Activated CD8-positive, alpha-beta memory T cell treated with anti-CD3 and anti-CD28 coated beads, Interleukin-2, amount 50 U/mL, for 4 hours (primary cell): ENCODE results near the gene DNMT3L.
"Not testable (repeated sequence)": the region's sequence is repeated elsewhere in the genome, so short reads cannot be mapped to it uniquely, and the experiment has no call there.

Experiments used
- DNase-seq: peaks from one replicate; pipeline ENCODE4 v3.0.0-alpha.2; 2020

DNMT3L gene

DNA sequence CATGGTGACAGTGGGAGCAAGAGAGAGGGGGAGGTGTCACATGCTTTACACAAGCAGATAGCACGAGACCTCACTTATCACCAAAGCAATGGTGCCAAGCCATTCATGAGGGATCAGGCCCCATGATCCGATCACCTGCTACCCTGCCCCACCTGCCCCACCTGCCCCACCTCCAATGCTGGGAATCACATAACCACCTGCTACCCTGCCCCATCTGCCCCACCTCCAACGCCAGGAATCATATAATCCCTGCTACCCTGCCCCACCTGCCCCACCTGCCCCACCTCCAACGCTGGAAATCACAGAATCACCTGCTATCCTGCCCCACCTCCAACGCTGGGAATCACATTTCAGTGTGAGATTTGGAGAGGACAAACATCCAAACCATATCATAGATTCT, 13.3 kb upstream of the DNMT3L start:
- DNase-seq, result no peak

GRCh38 chr21:44273046-44273445, 11.3 kb upstream of the DNMT3L start:
- DNase-seq, result no peak

GRCh38 chr21:44272284-44272858, 10.7 kb upstream of the DNMT3L start:
- no peak for DNase-seq

DNA sequence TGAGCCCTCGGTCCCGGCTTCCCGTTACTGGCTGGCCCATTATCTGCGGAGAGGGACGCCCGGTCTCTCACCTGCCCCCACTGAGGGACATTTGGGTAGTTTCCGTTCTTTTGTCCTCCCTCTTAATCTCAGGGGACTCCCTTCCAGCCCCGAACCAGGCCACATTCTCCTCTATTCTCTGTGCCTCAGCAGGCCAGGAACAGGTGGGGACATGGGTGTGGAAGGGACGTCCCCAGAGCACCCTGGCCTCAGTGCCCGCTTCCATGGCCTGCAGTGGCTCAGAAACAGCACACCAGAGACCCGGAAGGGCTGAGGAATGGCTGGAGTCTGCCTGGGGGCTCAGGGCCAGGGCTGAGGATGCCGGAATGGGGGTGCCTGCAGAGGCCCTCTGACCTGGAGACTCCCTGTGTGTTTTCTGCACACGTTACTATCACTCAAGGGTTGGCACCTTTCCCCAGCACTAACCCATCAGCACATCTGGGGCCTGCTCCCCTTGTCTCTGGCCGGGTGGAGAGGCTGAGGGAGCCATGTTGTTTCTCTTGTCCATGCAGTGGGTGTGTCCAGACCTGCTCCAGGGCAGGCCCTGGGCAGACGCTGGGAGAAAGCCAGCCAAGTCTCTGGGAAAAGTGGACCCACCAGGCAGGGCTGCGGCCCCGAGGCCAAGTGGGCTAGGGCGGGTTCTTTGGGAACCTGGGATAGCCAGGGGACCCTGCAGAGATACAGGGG, 10.0 kb upstream of the DNMT3L start:
- no peak for DNase-seq

DNA sequence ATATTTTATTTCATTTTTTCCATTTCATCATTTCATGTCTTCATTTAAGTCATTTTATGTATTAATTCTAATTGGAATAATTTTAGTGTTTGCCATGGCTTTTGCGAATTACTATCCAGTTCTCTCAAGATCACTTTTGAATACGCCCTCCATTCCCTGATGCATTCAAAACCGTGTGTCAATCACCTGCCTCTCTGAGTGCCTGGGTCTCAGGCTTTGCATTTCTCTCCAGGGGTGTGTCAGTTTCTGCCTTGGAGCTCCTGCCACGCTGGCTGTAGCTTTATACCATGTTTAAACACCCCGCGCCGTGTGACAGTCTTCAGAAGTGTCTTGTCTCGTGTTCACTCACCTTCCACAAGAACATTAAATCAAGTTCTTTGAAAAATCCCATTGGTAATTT, 7.4 kb upstream of the DNMT3L start:
- no peak for DNase-seq

DNA sequence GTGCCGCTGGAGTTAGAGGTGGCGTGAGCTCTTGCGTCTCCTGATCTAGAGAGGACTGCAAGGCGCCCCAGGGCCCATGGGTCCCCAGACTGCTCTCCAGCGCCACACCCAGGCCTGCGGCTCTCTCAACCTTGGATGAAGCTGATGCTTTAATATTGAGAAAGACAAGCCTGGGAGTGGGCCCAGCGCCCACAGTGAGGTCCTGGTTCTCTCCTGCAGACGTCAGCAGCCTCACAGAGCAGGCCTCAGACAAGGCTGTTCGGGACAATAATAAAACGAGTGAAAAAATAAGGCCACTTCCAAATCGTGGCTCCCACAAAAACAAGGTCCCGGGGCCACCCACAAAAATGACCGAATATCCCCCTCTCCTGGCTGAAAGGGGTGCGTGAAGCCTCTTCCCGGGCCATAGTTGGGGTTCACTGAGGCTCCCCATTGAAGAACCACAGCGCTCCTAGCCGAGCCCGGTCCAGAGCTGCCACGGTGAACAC, 6.0 kb upstream of the DNMT3L start:
- no peak for DNase-seq

GRCh38 chr21:44265734-44266270, 4.1 kb upstream of the DNMT3L start:
- no peak for DNase-seq

- no peak for DNase-seq
Measured at GRCh38 chr21:44263768-44264167, 2.1 kb upstream of the DNMT3L start.

DNA sequence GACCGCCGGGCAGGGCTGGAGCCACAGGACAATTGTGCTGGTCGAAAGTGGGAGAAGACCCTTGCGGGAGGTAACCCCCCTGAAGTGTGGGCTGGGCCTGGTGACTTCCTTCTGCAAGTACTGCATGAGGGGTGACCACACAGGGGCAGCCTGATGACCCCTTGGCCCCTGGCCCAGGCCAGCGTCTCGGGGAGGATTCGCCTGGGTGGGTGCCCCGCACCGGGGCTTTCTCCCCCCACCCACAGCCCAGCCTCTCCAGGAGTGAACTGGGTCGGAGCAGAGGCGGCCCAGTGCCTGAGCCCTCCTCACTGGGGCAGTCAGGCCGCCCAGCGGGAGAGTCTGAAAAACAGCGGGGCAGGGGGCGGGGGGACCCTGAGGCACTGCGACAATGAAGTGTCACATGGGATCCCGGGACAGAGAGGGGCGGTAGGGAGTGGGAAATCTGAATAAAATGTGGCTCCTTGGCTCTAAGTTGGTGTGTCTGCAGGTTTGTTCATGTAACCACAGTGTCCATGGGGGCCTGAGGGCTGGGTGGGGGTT, 1.6 kb upstream of the DNMT3L start:
- DNase-seq, result no peak

GRCh38 chr21:44262338-44263056, 800 bp upstream of the DNMT3L start:
- no peak for DNase-seq

- no peak for DNase-seq
Measured at GRCh38 chr21:44260791-44261631, 686 bp downstream of the DNMT3L start.

DNA sequence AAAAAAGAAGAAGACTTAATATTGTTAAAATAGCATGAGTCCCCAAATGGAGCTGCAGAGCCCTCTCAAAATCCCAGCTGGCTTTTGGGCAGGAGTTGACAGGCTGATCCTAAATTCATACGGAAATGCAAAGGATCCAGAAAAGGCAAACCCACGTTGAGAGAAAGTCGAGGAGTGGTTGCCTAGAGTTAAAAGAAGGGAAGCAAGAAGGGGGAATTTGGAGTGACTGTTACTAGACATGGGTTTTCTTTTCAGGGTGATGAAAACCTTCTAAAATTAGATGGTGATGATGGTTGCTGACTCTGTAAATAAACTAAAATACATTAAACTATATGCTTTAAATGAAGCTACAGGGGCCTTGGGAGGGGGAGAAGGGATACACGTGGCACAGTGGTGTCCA, 1.6 kb downstream of the DNMT3L start:
- DNase-seq, result no peak

DNA sequence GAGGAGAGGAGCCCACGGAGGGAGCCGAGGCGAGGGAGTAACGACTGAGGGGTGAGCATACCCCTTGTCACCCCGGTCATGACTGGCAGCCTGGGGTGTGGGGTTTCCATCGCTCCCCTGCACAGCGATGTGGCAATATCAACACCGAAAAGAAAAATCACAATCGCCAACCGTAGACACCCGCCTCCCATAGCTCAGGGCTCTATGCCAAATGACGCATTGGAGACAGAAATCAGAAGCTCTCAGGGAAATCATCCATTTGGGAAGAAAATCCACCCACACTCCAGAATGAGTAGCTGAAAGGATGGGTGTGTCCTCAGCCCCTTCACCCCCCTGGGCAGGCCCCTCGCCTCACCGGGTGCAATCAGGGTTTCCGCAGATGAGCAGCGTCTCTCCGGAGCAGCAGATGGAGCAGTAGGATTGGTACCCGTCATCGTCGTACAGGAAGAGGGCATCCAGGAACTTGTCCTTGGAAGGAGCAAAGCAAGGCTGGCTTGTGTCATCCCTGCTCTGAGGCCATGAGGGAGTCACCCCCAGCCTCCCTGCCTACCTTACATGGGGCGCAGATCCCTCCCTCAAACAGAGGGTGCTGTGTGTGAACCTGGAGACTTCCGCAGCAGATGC, 2.5 kb downstream of the DNMT3L start:
- no peak for DNase-seq

DNA sequence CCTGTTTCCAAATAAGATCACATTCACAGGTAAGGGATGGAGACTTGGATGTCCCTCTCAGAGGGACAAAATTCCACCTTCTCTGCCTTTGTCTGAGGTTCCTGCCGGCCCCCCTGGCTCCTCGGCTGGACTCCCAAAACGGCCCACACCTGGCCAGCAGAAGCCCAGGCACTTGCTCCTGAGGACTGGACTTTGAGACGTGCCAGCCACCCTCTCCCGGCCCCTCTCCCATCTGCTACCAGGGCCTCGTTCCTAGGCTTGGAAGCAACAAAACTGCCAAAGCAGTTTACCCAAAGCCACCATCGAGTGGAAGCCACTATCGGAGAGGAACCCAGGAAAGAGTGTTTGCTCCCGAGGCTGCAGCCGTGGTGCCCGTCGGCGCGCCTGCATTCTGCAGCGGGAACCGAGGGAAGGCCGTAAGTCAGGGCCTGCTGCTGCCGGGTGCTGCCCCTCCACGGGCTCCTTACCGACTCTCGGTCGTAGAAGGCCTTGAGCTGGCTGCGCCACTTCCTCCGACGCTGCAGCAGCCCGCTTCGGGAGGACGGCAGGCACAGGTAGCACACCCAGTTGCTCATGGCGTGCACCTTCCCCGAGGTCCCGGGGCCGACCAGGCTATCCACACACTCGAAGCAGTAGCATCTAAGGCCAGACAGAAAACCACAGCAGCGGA, 3.5 kb downstream of the DNMT3L start:
- DNase-seq, result no peak

- DNase-seq, result no peak
Measured at GRCh38 chr21:44255511-44255981, 6.2 kb downstream of the DNMT3L start.

GRCh38 chr21:44253832-44254710, 7.6 kb downstream of the DNMT3L start:
- no peak for DNase-seq

- not testable (repeated sequence) for DNase-seq
Measured at GRCh38 chr21:44249204-44250037, 12.3 kb downstream of the DNMT3L start.

GRCh38 chr21:44247904-44248303, 13.8 kb downstream of the DNMT3L start:
- not testable (repeated sequence) for DNase-seq

DNA sequence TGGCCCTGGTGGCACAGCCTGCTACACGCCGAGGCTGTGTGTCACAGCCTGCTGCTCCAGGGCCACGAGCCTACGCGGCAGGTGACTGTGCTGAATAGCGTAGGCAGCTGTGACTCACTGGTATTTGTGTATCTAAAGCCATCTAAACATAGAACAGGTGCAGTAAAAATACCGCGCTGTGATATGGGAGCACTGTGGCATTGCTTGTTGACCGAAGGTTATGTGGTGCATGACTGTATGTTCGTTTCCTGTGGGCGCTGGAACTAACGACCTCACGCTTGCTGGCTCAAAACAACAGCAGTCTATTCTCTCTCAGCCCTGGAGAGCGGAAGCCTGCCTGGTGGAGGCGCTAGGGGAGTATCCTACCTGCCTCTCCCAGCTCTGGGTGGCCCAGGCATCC, 17.7 kb downstream of the DNMT3L start:
- DNase-seq, result not testable (repeated sequence)
